Activated CD4-positive, alpha-beta T cell treated with anti-CD3 and anti-CD28 coated beads, Interleukin-2, Interleukin-6, amounts not matched to agents 100 ng/mL and 50 ng/mL, durations not matched to agents 16 hours and 8 hours (primary cell): ENCODE measurements around the gene EVX1.

ENCODE experiments used
- DNase-seq: peaks from one replicate; pipeline ENCODE4 v3.0.0-alpha.2; 2020

EVX1 gene

DNA sequence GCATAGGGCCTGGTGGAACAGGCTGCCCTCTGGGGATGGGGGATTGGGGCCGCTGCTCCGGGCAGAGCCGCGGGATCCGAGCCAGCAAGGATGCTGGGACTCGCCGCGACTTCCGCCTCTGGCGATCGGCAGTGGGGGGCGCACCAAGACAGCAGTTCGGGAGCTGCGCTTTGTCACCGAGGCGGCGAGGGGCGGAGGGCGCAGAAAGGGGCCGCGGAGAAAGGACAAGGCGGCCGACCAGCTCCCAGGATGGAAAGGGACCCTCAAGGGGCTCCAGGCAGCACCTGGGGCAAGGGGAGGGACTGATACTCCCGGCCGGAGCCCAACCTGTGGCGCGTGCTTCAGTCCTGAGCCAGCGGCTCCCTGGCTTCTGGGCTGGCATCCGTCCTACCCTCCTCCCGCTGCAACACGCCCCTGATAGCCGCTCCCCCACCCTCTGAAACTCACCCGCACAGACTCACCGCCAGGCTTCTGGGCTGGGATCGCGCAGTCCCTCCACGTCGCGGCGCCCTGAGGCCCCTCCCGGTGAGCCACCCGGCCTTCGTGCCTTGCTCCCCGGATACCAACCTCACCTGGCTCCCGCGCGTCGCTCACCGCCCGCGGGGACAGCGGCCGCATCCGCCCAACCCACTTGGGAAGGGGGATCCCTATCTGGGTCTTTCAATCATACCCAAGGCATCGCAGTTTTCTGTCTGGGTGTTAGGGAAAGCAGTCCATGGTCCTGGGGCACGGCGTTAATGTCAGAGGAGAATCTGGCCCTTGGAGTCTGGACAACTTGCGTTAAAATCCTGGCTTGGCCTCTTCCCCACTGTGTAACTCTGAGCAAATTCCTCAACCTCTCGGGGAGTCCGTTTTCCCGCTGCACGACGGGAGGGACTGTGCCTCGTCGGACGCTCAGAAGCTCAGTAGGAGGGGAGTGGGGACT is 7.0 kb upstream of the EVX1 start:
- no peak for DNase-seq

DNA sequence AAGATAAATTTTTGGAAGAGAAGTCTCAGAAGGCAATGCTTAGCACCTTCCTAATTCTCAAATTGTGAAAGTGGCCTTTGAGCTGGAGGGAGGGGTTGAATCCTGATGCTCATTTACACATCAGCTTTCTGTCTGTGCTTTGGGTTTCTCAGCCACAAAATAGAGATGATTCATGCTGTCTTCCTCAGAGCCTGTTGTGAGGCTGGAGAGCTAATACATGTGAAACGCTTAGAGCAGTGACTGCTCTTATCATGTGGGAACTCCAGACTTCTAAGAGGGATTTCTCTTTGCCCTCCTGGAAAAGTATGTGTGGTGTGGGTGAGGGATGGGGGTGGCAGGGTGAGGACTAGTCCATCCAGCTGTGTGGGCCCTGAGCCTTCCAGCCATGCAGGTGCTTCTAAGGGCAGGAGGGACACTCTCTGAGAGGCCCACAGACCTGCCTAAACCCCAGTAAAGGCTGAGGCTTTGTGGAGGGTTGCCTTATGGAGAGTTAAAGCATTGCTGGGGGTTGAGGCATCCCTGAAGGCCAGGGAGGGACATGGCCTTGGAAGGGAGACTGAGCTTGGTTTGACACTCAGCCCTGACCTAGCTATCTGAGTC is 4.8 kb upstream of the EVX1 start:
- peak; percentile 42 for DNase-seq

DNA sequence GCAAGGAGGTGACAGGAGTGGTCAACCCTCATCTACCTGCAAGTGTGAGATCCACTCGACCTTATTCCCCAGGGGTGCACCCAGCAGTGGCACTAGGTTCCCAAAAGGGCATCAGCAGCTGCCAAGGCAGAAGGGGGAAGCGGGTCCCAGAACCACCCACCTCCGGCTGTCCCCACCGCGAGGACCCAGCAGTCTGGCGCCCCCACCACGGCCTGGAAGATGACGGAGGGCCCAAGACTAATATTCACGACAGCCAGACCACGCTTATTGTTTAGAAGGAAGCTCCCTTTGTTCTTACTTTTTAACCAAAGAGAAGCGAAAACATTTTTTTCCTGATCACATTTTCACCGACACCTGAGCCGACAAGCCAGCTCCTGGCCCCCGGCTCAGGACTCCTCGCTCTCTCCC is 3.6 kb upstream of the EVX1 start:
- DNase-seq, result no peak

DNA sequence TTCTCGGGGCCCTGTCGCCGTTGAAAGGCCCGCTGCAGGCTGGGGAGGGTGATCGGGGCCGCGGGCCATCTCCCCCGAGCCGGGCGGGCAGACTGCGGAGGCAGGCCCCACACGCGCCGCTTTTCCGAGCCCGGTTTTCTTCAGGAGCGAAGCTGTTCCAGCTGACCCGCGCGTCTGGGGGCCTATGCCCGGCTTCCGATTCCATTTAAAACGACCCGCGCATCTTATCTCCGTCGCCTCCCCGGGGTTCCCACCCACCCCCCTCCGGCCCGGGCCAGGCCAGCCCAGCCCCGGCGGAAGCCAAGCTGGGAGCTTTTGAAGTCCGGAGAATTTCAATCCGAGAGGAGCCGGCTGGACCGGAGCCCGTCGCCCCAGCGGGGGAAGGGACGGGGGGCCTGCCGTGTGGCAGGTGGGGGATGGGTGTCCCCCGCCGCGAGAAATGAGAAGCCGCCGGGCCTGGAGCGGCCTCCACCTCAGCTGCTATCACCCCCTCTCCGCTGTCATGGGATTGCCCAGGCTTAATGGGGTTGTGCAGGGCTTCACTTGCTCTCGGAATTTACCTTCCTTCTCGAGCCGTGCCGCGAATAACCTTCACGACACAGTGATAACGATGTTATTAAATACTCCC is 3.1 kb upstream of the EVX1 start:
- DNase-seq, result no peak

DNA sequence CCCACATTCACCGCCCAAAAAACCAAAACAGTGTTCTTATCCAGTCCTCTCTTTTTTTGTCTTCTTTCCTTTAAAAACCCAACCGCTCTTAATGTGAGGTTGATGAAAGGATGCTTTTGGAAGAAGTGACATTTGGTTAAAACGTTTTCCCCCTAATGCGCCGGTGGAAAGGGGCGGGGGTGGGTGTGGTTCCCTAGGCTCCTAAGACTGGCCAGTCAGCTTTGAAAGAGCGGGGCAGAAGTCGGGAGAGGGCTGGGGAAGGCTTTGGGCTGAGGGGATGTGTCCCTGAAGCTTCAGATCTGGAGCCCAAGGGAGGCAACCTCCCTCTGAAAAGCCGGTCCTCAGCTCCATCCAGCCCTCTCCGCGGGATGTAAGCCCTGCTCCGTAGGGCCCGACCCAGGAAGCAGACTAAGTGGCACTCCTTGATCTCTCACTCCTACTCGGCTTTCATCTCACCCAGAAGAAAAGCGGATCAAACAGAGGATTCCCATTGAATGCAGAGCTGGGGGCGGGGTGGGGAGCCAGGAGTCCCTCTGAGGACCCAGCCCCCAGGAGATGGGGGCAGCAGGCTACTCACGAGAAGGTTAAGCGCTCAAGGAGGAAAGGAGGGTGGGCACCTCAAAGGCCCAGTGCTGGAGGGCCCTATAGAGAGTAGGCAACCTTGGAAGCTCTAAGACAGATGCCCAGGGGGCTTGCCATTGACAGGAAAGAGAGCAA is 2.4 kb upstream of the EVX1 start:
- no peak for DNase-seq

DNA sequence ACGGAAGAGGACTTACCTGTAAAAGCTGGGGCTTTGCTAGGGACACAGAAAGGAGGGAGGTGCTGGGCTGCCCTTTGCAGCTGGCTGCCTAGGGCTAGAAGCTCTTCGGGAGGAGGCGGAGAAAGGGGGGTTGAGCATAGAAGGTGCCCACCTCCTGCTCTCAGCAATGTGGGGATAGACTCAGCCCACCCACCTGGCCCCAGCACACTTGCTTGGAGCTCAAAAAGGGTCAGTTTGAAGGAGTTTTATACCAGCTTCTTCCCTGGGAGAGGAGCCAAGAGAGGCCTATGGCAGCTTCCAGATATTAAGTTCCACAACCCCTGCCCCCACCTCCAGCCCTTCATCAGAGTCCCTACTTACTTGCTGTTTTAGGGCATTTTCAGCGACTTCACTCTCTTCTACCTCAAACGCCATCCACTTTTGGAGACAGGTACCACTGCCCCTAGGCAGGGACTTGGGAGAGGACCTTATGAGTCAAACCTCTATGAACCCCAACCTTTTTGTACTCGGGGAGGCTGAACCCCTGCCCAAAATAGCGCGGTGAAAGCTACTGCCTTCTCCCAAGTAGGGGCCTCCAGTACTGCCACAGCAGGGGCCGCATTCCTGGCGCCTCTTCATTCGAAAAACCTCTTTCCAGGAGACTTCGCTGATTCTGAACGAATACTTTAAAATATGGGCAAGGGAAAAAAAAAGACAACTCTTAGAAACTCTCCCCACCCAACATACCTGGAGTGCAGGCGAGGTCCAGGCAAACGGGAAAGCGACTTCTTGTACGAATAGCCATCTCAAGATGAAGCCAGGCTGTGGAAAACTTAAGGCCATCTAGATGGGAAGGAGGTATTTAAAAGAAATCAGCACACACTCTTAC is 1.2 kb upstream of the EVX1 start:
- DNase-seq, result no peak

DNA sequence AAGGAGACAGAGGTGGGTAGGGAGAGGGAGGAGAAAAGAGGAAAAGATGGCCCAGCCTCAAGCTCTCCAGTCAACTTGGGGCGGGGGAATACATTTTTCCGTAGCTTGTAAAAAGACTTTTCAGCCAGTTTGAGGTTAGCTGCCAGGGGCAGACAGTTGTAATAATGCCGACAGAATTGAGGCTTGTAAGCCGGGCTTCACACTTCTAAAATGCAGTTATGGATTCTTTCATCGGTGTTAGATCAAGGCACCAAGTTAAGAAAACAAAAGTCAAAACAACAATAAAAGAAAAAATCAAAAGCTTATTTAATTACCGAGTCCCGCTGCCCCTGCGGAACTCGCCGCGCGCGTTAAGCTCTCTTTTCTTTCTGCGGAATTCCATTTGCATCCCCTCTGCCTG is 448 bp upstream of the EVX1 start:
- no peak for DNase-seq

DNA sequence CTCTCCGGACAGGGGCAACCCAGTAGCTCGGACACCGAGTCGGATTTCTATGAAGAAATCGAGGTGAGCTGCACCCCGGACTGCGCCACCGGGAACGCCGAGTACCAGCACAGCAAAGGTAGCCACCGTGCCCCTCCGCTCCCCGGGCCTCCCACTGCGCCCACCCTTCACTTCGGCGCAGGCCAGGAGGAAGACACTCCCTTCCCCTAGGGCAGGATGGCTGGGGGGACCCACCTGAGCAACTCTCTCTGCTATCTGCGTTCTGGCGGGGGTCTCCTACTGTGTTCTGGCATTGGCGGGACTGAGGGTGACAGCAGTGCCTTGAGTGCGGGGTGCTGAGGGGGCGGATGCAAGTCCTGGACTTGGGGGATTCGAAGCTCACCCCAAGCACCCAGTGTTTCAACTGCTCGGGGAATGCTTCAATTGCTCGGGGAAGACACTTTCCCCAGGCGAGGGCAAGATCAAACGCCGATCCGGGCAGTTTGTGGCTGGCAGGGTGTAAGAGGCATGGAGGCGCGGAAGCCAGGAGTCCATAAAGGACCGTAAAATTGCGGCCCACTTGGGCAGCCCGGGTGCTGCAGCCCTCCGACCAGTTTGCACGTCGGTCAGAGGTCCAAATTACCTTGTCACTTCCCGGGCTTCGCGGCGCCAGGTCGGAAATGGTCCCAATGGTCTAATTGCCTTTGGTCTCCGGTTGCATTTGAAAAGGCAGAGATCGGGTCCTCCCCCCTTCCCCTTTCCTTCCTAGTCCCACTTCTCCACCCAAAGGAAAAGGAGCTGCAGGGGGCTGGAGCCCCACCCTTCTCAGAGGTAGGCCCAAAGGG is 950 bp downstream of the EVX1 start:
- no peak for DNase-seq

DNA sequence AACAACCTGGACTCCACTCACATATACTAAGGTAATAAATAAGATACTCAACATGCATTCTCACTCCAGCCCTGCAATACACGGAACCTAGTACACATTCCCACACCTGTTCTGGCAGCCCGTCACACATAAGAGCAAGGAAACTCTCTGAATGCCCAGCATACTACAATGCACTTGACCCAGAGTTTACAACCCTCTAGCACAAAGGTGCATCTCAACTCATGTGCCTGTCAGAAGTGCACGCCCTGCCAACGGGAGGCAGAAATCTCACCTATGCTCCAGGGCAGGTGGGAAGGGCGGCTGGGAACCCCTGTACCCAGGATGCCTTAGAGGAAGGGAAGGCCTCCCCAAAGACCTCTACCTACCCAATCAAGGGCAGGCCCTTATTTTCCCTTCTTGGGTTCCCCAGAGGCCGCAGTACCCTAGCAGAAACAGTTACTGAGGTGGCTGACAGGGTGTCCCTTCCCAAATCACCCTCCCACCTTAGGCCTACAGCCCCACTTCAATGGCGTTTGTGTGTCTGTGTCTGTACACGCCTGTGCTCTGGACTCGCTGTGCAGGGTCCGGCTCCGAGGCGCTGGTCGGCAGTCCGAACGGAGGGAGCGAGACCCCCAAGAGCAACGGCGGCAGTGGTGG is 2.0 kb downstream of the EVX1 start:
- no peak for DNase-seq

DNA sequence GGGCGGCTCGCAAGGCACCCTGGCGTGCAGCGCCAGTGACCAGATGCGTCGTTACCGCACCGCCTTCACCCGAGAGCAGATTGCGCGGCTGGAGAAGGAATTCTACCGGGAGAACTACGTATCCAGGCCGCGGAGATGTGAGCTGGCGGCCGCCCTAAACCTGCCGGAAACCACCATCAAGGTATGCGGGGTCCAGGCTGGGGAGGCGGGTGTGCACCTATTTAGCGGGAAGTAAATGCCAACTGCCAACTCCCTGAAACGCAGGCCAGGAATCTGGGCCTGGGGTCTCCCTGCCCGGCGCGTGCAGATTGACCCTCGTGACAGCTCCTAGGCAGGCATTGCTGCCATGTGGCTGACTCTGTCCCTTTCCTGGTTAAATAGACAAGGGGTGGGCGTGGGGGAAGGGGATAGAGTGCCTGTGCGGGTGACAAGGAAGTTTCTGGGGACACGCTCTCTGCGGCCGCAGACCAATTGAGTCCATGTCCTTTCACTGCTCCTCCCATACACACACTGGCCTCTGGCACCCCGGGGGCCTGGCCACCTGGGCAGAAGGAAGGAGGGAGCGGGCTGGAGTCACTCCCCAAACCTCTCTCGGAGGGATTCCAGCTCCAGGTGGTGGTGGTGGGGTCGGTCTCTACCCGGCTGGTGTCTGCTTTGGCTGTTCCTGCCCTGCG is 2.7 kb downstream of the EVX1 start:
- no peak for DNase-seq

DNA sequence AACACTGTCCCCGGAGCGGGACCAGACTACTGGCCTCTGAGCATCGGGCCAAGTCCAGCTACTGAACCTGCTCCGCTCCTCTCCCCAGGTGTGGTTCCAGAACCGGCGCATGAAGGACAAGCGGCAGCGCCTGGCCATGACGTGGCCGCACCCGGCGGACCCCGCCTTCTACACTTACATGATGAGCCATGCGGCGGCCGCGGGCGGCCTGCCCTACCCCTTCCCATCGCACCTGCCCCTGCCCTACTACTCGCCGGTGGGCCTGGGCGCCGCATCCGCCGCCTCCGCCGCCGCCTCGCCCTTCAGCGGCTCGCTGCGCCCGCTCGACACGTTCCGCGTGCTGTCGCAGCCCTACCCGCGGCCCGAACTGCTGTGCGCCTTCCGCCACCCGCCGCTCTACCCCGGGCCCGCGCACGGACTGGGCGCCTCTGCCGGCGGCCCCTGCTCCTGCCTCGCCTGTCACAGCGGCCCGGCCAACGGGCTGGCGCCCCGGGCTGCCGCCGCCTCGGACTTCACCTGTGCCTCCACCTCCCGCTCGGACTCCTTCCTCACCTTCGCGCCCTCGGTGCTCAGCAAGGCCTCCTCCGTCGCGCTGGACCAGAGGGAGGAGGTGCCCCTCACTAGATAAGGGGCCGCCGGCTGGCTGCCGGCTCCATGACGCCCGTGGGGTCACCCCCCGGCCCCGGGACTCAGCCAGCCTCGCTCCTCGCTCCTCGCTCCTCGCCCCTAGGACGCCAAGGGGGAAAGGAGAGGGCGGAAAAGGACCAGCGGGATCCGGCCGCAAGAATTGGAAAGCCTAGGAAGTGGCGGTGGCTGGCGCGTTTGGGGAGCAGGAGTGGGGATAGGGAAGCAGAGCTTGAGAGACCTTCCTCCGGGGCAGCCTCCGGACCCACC is 3.4 kb downstream of the EVX1 start:
- DNase-seq, result peak; percentile 19

DNA sequence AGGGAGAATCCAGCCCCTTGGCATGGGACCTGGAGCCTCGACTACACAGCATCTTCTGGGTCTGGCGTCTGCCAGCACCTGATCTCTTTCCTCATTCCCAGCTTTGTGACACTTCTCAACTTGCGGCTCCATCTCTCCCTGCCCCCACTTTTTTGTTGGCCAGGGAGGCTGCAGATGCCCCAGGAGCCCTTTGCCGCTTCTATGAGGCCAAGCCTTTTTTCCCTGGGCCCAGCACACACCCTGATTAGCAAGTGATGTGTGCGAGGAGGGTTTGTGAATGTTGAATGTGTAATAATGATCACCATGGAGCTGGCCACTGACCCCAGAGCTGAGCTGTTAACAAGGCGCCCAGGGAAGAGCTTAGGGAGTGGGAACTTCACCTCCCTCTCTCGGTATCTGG is 4.4 kb downstream of the EVX1 start:
- DNase-seq, result no peak

DNA sequence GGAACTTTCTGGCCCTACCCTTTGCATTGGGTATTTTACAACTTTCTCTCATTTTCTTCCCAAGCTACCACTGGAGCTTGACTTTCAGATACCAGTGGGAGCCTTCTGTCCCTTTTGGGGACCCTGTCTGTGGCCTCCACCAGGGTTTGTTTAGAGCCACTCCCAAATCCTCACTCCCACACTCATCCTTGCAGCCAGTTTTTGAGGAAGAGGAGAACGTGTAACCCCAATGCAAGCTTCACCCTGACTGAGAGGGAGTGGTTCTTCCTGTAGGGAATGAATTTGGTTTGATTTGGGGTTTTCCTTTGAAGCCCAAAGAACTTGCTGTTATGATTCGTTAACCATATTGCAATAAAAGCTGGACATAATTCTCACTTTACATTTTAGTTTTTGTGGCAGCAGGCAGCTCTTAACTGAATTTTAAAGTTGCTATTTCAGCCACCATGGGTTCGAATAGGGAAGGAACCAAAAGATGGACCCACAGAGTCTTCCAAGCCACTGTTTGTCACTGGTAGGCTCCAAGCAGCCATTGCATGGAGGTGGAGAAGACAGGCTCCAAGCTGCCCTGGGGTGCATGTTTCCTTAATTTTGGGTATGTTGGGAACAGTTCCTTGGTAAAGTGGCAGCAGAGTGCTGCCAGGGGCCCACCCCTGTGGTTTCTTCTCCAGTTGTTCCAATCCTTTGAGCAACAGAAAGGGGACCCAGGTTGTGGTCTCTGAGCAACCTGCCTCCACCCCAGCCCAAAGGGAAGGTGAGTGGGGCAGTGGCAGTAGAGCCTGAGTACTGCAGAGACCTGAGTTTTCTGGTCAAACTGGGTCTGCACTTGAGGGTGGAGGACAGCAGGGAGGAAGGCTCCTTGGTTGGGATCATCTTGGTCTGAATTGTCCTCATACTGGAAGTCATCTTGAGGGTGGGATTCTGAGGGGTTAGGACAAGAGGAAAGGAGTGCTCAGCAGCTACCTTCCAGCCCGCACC is 5.1 kb downstream of the EVX1 start:
- no peak for DNase-seq

DNA sequence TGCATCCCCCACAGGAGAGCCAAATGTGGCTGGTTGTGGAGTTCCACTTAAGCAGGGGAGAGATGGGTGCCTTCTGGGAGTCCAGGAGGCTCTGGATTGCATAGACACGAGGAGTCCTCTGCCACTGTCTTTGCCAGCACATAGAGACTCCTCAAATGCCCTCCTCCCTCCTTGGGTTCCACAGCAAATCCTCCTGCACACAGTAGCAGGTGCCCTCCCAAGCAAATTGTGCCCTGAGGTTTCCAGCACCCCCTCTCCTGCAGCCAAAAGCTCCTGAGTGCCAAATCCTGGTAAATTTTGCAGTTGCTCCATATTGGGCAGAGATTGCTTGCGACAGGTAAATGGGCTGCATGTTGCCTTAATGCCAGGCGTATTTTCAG is 5.8 kb downstream of the EVX1 start:
- no peak for DNase-seq

DNA sequence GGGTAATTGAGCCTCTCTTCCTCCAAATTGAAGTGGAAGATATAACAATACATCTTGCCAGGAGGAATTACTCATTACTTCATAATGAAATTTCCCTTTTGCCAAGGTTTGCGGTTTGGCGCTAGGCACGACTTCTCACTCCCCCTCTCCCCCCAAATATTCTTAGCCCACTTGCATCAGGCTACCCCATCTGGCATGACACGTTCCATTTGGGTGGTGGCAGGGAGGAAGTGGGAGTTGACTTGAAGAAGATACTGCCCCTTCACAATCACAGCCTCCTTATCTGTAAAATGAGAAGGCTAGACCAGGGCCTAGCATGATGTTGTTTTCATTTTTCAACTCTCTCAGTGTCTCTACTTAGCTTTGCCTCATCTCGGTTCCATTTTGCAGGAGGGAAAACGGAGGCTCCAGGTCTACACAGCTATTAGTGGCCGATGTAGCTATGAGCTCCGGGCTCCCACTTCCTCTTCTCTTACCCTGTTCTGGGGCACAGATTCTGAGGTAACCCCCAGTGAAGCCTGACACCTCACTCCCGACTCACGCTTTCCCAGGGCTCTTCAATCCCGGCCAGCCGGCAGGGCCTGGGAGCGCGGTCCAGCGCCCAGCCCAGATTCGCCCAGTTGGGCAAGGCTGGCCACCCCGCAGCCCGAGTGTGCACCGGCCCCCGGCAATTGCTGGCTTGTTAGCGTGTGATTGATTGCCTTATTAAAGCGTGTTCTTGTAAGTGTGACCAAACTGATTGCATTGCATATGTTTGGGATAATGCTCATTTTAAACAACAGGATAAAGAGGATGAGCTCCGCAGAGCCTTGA is 6.5 kb downstream of the EVX1 start:
- no peak for DNase-seq

DNA sequence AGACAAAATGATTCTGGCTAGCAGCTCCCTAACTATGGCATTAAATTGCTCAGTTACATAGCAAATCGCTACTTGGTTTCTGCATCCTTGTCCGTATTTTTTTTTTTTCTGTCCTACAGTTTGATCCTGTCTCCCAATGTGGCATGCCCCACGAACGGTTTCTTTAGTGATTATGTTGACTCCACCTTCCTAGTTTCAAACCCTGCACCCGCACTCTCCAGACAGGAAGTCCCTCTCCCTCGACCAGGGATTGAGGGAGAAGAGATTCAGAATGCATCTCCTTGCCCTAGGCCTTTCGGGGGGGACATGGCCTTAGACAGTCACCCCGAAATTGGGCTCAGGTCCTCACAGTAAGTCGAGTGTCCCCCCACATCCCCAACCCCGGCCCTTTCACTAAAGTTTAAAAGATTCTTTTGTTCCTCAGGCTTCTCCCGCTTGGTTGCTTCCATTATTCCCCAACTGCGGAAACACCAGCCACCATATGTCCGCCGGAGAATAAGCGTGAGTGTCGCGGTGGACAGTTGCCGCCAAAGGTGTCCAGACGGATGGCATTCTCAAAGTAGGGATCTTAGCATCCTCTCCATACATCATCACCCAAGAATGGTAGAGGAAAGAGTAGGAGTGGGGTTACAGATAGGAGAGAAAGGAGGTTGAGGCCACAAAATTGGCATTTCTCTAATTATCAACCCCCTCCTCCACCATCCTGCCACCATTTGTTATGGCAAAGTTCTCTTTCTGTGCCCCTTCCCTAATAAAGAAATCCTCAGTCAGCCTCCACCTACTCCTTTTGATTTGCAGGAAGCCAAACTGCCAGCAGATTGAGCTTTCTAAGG is 7.3 kb downstream of the EVX1 start:
- no peak for DNase-seq
